ENCODE data around the gene BTBD1. TPM values are rescaled to one million over a fixed set of nuclear protein-coding genes. Genes with fewer than 3 reads are reported as not detected.

BTBD1 gene
- total RNA-seq, 1 experiment from 2014 or later: 58.3 TPM

DNA sequence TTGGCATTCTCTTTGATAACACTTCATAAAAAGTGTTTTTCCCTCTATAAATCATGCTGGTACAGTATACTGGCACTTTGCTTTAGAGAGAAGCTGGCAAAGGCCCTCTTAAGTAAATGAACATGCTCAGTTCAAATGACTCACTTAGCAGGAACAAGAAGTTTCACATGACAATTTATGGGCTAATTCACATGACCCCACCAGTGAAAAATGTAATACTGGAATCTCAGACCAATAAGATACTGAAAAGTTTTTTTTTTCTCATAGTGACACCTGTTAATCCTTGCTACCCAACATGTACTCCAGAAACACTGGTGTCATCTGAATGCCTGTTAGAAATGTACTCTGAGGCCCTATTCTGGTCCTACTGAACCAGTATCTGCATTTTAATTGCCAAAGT lies 13.9 kb downstream of the BTBD1 start:
- Histone ChIP-seq H3K4me3 (ENCODE audit: low read depth, low read length, poor library complexity, severe bottlenecking) (no peak overlapping the region), H3K4me1 (ENCODE audit: insufficient read depth, low read length, poor library complexity, severe bottlenecking) (peaks cover 20% of the 10 kb centered on the region), H3K36me3 (ENCODE audit: insufficient read depth, low read length, poor library complexity, severe bottlenecking) (peaks cover 36% of the 10 kb centered on the region), H3K27me3 (replicated peaks; ENCODE audit: insufficient read depth, low read depth, low read length, poor library complexity) (no peaks in the 10 kb centered on the region), H3K9me3 (ENCODE audit: low read depth, low read length, poor library complexity, severe bottlenecking) (no peaks in the 10 kb centered on the region), H3K27ac (ENCODE audit: low read depth, low read length, poor library complexity, severe bottlenecking) (no peak overlapping the region)
- TF ChIP-seq EZH2 (IDR thresholded peaks at IDR 0.05; ENCODE audit: borderline replicate concordance, low read depth, low read length, poor library complexity, severe bottlenecking): no peak
- TF ChIP-seq, protein P1, sequence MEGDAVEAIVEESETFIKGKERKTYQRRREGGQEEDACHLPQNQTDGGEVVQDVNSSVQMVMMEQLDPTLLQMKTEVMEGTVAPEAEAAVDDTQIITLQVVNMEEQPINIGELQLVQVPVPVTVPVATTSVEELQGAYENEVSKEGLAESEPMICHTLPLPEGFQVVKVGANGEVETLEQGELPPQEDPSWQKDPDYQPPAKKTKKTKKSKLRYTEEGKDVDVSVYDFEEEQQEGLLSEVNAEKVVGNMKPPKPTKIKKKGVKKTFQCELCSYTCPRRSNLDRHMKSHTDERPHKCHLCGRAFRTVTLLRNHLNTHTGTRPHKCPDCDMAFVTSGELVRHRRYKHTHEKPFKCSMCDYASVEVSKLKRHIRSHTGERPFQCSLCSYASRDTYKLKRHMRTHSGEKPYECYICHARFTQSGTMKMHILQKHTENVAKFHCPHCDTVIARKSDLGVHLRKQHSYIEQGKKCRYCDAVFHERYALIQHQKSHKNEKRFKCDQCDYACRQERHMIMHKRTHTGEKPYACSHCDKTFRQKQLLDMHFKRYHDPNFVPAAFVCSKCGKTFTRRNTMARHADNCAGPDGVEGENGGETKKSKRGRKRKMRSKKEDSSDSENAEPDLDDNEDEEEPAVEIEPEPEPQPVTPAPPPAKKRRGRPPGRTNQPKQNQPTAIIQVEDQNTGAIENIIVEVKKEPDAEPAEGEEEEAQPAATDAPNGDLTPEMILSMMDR (conservative IDR thresholded peaks at IDR 0.05; ENCODE audit: low read depth, low read length): no peak
- intact Hi-C loops (cut with micrococcal nuclease; ENCODE audit: unreplicated experiment): no loop called here
- CTCF ChIA-PET: no interaction called here
- DNase-seq (ENCODE audit: low spot score): peak; percentile 36
- BruUV-seq (replicated peaks): no TSS peak
- POLR2A ChIA-PET (ENCODE audit: low non-redundant PET): no interaction called here

DNA sequence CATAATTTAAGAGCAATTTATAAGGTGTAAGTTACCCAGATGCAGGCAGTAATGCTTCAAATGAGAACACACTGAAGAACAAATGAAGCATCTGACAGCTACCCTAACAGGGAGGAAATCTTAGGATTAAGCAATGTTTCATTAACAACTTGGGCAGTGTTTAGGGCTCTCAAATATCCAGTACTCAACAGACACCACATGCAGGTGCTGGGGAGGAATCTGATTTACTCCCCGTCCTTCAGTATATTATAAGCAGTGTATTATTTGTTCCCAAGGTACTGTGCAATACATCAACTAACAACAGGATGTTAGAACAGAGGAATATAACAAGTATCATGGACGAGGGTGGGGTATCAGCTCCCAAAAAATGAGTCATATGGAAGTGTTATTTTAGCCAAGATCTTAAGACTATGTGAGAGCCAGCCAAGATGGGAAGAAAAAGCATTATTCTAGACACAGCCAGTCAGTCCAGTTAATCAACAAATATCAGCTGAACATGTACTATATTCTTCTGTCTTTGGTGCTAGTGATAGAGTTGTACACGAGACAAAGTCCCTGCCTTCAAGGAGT lies 20.4 kb downstream of the BTBD1 start:
- TF ChIP-seq EZH2 (IDR thresholded peaks at IDR 0.05; ENCODE audit: borderline replicate concordance, low read depth, low read length, poor library complexity, severe bottlenecking): no peak
- TF ChIP-seq, protein P1 (conservative IDR thresholded peaks at IDR 0.05; ENCODE audit: low read depth, low read length): no peak
- peaks cover 12% of the 10 kb centered on the region for H3K4me1 ChIP-seq (ENCODE audit: insufficient read depth, low read length, poor library complexity, severe bottlenecking)
- H3K27ac ChIP-seq (ENCODE audit: low read depth, low read length, poor library complexity, severe bottlenecking): no peak overlapping the region
- DNase-seq (ENCODE audit: low spot score): no peak
- H3K36me3 ChIP-seq (ENCODE audit: insufficient read depth, low read length, poor library complexity, severe bottlenecking): peaks cover 28% of the 10 kb centered on the region
- ChIA-PET POLR2A (ENCODE audit: low non-redundant PET) (interaction anchor here (0.7 kb wide), 1 partner anchor 11 kb away, joined by 7 read pairs; no protein-coding TSS in a partner anchor), CTCF (no interaction called here)
- no peaks in the 10 kb centered on the region for H3K27me3 ChIP-seq (replicated peaks; ENCODE audit: insufficient read depth, low read depth, low read length, poor library complexity)
- no TSS peak for BruUV-seq (replicated peaks)
- intact Hi-C loops (cut with micrococcal nuclease; ENCODE audit: unreplicated experiment): no loop called here
- H3K4me3 ChIP-seq (ENCODE audit: low read depth, low read length, poor library complexity, severe bottlenecking): no peak overlapping the region
- H3K9me3 ChIP-seq (ENCODE audit: low read depth, low read length, poor library complexity, severe bottlenecking): no peaks in the 10 kb centered on the region

- no peaks in the 10 kb centered on the region for H3K27me3 ChIP-seq (replicated peaks; ENCODE audit: insufficient read depth, low read depth, low read length, poor library complexity)
- peaks cover 27% of the 10 kb centered on the region for H3K36me3 ChIP-seq (ENCODE audit: insufficient read depth, low read length, poor library complexity, severe bottlenecking)
- H3K4me1 ChIP-seq (ENCODE audit: insufficient read depth, low read length, poor library complexity, severe bottlenecking): peaks cover 12% of the 10 kb centered on the region
- BruUV-seq (replicated peaks): no TSS peak
- H3K4me3 ChIP-seq (ENCODE audit: low read depth, low read length, poor library complexity, severe bottlenecking): no peak overlapping the region
- no peak for DNase-seq (ENCODE audit: low spot score)
- ChIA-PET POLR2A (ENCODE audit: low non-redundant PET) (no interaction called here), CTCF (no interaction called here)
- no peak overlapping the region for H3K27ac ChIP-seq (ENCODE audit: low read depth, low read length, poor library complexity, severe bottlenecking)
- H3K9me3 ChIP-seq (ENCODE audit: low read depth, low read length, poor library complexity, severe bottlenecking): no peaks in the 10 kb centered on the region
- intact Hi-C loops (cut with micrococcal nuclease; ENCODE audit: unreplicated experiment): no loop called here
- TF ChIP-seq, protein P1 (conservative IDR thresholded peaks at IDR 0.05; ENCODE audit: low read depth, low read length): no peak
- no peak for TF ChIP-seq EZH2 (IDR thresholded peaks at IDR 0.05; ENCODE audit: borderline replicate concordance, low read depth, low read length, poor library complexity, severe bottlenecking)
Observed at GRCh38 chr15:83044156-83044555, 22.9 kb downstream of the BTBD1 start.

Data from A673 (cell line).